Ascending aorta (tissue), 2 donors: Measurements from ENCODE around the gene ZC3H18. TPM values are rescaled to one million over a fixed set of nuclear protein-coding genes. Genes with fewer than 3 reads are reported as not detected.

Experiments
- DNase-seq, 2 donors: peaks; one replicate each; pipeline ENCODE4 v3.0.0-alpha.2; 2019; ENCODE audit warnings: low spot score in 2 of 2
- H3K27ac ChIP-seq, 2 donors: fragments of 200-600 bp; sonication (generic); one replicate each; pipeline ENCODE4 v1.5.1; 2016 to 2017; ENCODE audit warnings: mild to moderate bottlenecking in 1 of 2
- H3K27me3 ChIP-seq: fragments of 200-600 bp; sonication (generic); one replicate; pipeline ENCODE4 v1.5.1; 2017
- H3K36me3 ChIP-seq, 2 donors: fragments of 200-600 bp; sonication (generic); one replicate each; pipeline ENCODE4 v1.5.1; 2016
- H3K4me1 ChIP-seq, 2 donors: fragments of 200-600 bp; sonication (generic); one replicate each; pipeline ENCODE4 v1.5.1; 2016 to 2017; ENCODE audit warnings: mild to moderate bottlenecking in 1 of 2
- H3K4me3 ChIP-seq, 2 donors: fragments of 200-600 bp; sonication (generic); one replicate each; pipeline ENCODE4 v1.5.1; 2016 to 2017; ENCODE audit warnings: mild to moderate bottlenecking in 1 of 2
- H3K9me3 ChIP-seq, 2 donors: fragments of 200-600 bp; sonication (generic); one replicate each; pipeline ENCODE4 v1.5.1; 2016
- intact Hi-C: fragments of 100-400 bp; cut with DNase I; formaldehyde crosslinking; loops from one replicate; pipeline ENCODE4 v1.15.1; 2023
- total RNA-seq: library from RNA; depleted of rRNA; stranded (reverse); fragments of >200 nt; gene quantifications from one replicate; pipeline ENCODE4 v1.1.0, GENCODE V29; 2016
- TF ChIP-seq, protein P1 (sequence below), 3 experiments: fragments of 200-600 bp in 2 of 3; fragments of 450-650 bp in 1 of 3; sonication (generic) in 2 of 3; IDR thresholded peaks; one replicate each; pipeline ENCODE4 v1.5.1; 2016 to 2019; ENCODE audit warnings: antibody characterized with exemption in 3 of 3, mild to moderate bottlenecking in 1 of 3, moderate library complexity in 1 of 3

ZC3H18 gene
- total RNA-seq, 1 donor from 2014 or later = 36.3 TPM

DNA sequence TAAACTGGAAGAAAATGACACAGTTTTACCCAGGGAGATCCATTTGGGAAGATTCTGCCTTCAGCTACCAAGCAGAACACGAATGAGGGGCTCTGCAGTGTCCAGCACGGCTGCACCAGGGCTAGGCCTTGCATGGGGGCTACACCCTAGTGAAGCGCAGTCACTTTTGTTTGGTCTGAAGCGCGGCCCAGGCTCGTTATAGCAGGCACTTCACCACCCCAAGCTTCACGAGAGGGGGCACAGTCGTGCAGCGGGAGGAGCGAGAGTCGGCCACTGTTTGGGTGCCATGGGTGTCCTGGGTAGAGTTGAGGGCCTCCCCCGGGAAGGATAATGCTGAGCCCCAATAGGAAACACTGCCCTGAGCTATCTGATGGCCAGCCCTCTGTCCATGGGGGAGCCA is 46.5 kb downstream of the ZC3H18 start:
- DNase-seq = no peak
- Histone ChIP-seq H3K9me3 (no peaks in the 10 kb centered on the region), H3K27me3 (no peaks in the 10 kb centered on the region), H3K27ac (no peak overlapping the region), H3K4me1 (no peaks in the 10 kb centered on the region), H3K36me3 (peaks cover 22 to 31% of the 10 kb centered on the region in 2 donors), H3K4me3 (no peak overlapping the region)
- intact Hi-C loops = no loop called here
- TF ChIP-seq, protein P1, sequence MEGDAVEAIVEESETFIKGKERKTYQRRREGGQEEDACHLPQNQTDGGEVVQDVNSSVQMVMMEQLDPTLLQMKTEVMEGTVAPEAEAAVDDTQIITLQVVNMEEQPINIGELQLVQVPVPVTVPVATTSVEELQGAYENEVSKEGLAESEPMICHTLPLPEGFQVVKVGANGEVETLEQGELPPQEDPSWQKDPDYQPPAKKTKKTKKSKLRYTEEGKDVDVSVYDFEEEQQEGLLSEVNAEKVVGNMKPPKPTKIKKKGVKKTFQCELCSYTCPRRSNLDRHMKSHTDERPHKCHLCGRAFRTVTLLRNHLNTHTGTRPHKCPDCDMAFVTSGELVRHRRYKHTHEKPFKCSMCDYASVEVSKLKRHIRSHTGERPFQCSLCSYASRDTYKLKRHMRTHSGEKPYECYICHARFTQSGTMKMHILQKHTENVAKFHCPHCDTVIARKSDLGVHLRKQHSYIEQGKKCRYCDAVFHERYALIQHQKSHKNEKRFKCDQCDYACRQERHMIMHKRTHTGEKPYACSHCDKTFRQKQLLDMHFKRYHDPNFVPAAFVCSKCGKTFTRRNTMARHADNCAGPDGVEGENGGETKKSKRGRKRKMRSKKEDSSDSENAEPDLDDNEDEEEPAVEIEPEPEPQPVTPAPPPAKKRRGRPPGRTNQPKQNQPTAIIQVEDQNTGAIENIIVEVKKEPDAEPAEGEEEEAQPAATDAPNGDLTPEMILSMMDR (IDR thresholded peaks at IDR 0.05) = no peak

DNA sequence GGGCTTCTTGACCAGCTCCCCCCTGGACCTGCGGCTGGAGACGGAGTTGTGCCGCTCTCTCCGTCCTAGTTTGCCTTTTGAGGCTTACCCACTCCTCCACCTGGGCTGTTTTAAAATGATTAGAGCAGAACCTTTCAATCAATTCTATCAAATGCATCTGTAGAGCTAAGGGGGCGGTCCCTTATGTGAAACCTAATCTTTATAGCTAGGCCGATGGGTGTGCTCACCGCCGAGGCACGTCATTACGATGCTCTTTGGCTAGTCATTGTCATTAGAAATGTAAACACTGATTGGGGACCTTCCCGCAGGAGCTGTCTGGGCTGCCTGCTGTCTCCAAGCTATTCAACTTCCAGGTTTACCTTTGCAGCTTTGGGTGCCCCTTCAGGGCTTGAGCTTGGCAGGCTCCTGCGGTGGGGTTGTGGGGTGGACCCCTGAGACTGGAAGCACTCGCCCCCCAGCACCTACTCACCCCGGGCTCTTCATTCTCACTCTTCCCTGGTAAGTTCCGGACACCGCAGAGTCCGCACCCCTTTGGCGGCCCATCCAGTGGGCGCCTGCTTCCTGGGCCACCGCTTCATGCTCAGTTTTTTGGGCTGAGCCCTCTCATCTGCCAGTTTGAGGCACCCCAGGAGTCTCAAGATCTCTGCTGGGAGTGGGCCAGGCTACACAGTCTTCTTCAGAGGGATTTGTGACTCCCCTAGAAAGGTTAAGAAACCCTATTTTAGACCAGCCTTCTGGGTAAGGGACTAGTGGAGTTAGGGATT is 47.2 kb downstream of the ZC3H18 start:
- TF ChIP-seq, protein P1 (IDR thresholded peaks at IDR 0.05) = no peak
- Histone ChIP-seq H3K4me1 (no peaks in the 10 kb centered on the region), H3K4me3 (no peak overlapping the region), H3K27ac (no peak overlapping the region), H3K36me3 (peaks cover 27 to 33% of the 10 kb centered on the region in 2 donors), H3K9me3 (no peaks in the 10 kb centered on the region), H3K27me3 (no peaks in the 10 kb centered on the region)
- intact Hi-C loops = no loop called here
- DNase-seq = no peak

DNA sequence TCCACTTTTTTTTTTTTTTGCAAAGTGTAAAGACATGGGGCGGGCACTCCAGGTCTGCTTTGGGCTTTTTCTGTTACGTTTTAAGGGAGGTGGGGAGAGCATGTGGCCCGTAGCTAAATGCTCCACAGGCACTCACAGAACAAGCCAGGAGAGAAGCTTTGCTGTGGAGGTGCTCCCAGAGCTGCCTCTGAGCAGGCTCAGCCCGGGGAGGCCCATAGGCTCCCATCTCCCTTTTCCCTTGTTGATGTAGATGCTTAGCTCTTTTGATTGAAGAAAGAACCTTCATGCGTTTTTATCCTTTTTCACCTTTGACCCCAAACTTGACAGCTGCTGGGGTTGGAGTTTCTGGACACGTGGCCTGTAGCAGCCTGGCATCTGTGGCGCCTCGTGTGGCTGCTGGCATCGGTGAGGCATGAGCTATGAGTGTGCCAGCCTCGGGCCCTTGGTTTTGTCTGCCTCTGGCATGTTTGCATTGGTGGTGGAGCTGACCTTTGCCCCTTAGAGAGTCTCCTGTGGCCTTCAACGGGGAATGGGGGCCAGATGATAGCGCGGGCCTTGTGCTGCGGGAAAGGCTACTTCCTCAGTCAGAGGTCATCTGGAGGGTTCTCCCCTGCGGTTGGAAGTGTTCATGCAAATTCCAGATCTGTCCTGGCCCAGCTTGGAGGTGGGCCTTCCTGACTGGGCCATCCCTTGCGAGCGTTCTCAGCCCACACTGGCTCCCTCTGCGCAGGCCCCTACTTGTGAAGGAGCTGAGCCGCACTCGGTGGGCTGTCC is 48.2 kb downstream of the ZC3H18 start:
- no peaks in the 10 kb centered on the region for H3K4me1 ChIP-seq
- intact Hi-C loops = no loop called here
- DNase-seq = no peak
- peaks cover 32 to 42% of the 10 kb centered on the region in 2 donors for H3K36me3 ChIP-seq
- no peak overlapping the region for H3K27ac ChIP-seq
- TF ChIP-seq, protein P1 (IDR thresholded peaks at IDR 0.05) = no peak
- H3K27me3 ChIP-seq = no peaks in the 10 kb centered on the region
- H3K9me3 ChIP-seq = no peaks in the 10 kb centered on the region
- no peak overlapping the region for H3K4me3 ChIP-seq

DNA sequence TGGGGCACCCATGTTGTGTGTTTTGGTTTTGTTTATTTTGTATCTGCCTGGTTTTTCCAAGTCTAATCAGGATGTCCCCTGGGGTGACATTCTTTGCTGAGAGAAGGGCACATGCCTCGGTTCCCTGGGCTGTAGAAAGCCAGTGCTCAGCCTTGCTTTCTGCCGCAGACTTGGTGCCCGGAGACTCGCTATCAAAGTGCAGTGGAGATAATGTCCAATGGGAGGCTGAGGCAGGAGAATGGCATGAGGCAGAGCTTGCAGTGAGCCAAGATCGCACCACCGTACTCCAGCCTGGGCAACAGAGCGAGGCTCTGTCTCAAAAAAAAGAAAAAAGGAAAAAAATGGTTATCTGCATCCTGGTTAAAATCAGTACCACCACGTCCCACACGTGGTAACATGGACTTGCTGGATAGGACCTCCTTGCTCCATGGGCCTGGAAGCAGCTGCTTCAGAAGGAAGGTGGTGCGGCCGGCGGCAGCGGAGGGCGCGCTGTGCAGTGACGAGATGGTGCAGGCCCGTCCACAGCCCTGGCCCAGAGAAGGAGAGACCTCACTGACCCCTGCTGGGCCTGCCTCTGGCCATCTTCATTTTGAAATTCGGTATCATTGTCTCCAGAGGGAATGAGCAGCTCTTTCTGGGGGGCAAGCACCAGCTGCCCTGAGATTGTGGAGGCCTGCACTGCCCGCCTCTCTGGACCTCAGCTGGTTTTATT is 48.9 kb downstream of the ZC3H18 start:
- H3K9me3 ChIP-seq = no peaks in the 10 kb centered on the region
- no peak overlapping the region for H3K27ac ChIP-seq
- no peak overlapping the region for H3K4me3 ChIP-seq
- no peaks in the 10 kb centered on the region for H3K4me1 ChIP-seq
- H3K36me3 ChIP-seq = peaks cover 38 to 49% of the 10 kb centered on the region in 2 donors
- TF ChIP-seq, protein P1 (IDR thresholded peaks at IDR 0.05) = no peak
- intact Hi-C loops = no loop called here
- H3K27me3 ChIP-seq = no peaks in the 10 kb centered on the region
- DNase-seq = no peak

DNA sequence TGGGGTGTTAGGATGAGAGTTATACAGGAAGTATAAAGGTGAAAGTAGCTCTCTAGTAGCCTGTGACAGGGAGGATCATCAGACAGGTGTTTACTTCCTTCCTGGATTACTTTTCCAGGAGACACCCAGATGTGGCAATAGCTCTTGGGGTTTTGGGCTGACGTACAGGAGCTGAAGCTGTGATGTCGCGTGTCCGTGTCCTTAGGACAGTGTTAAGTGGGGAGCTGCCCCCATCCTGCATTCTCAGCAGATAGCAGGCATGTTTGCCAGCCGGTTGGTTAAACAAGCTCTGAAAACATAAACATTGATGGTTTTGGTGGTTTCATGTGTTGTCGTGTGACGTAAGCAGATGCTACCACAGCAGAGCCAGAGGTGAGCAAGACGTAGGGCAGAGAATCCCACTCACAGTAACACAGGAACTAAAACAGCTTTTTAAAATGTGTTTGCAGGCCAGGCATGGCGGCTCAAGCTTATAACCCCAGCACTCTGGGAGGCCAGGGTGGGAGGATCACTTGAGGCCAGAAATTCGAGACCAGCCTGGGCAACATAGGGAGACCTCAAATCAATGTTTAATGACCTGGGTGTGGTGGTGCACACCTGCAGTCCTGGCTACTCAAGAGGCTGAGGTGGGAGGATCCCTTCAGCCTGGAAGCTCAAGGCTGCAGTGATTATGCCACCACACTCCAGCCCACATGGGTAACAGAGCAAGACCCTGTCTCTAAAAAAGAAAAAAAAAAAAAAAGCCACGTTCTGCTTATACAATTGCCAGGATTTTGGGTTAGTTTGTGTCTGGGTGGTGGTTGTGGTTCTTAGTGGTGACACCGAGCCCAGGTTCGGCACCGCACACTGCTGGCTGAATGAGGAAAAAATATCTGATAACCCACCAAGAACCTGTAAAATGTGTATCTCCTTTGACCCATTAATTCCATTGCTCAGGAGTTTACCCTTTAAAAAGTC is 49.9 kb downstream of the ZC3H18 start:
- Histone ChIP-seq H3K4me3 (no peak overlapping the region), H3K27ac (no peak overlapping the region), H3K27me3 (no peaks in the 10 kb centered on the region), H3K36me3 (peaks cover 48 to 60% of the 10 kb centered on the region in 2 donors), H3K4me1 (no peaks in the 10 kb centered on the region), H3K9me3 (no peaks in the 10 kb centered on the region)
- TF ChIP-seq, protein P1 (IDR thresholded peaks at IDR 0.05) = no peak
- intact Hi-C loops = no loop called here
- DNase-seq = no peak
